Measurements from ENCODE around the gene PEX10. TPM values are rescaled to one million over a fixed set of nuclear protein-coding genes. Genes with fewer than 3 reads are reported as not detected.

PEX10 gene
- total RNA-seq, 1 donor from 2014 or later: 17.9 TPM

Other genes starting within 250 kb of the PEX10 start
- gene FAAP20, start 217.8 kb downstream of the PEX10 start, total RNA-seq: 74.2 TPM
- 78.9 TPM for gene SKI, start 184.2 kb downstream of the PEX10 start, total RNA-seq
- gene MORN1, start 21.0 kb downstream of the PEX10 start, total RNA-seq: 24.4 TPM
- 172 TPM for gene RER1, start 20.7 kb downstream of the PEX10 start, total RNA-seq
- 8.1 TPM for gene PLCH2, start 63.7 kb upstream of the PEX10 start, total RNA-seq
- gene PANK4, start 114.0 kb upstream of the PEX10 start, total RNA-seq: 39.9 TPM
- 0.20 TPM for gene HES5, start 117.7 kb upstream of the PEX10 start, total RNA-seq
- gene TNFRSF14, start 143.8 kb upstream of the PEX10 start, total RNA-seq: 231 TPM
- gene PRXL2B, start 174.2 kb upstream of the PEX10 start, total RNA-seq: 133 TPM
- gene MMEL1, start 220.5 kb upstream of the PEX10 start, total RNA-seq: 22.9 TPM